KMS-11 (cell line): ENCODE results near the gene DLST.
"Not testable (repeated sequence)": the region's sequence is repeated elsewhere in the genome, so short reads cannot be mapped to it uniquely, and the experiment has no call there.

ENCODE experiments used
- H2AFZ ChIP-seq: fragments of 200-600 bp; sonication (generic); 2 replicates; pipeline ENCODE4 v1.6.1; 2016; ENCODE audit warnings: antibody characterized with exemption, mixed run types, low read depth
- H3K27ac ChIP-seq: fragments of 200-600 bp; sonication (generic); 2 replicates; pipeline ENCODE4 v1.6.1; 2016; ENCODE audit warnings: mild to moderate bottlenecking, mixed run types
- H3K27me3 ChIP-seq: fragments of 200-600 bp; sonication (generic); 2 replicates; pipeline ENCODE4 v1.6.1; 2017; ENCODE audit warnings: mild to moderate bottlenecking, low read depth, mixed run types, moderate library complexity; ENCODE audit not compliant: insufficient read depth
- H3K36me3 ChIP-seq: fragments of 200-600 bp; sonication (generic); 2 replicates; pipeline ENCODE4 v1.6.1; 2017; ENCODE audit warnings: mild to moderate bottlenecking, mixed run types; ENCODE audit not compliant: insufficient read depth
- H3K4me1 ChIP-seq: fragments of 200-600 bp; sonication (generic); 2 replicates; pipeline ENCODE4 v1.6.1; 2016; ENCODE audit warnings: mild to moderate bottlenecking, low read depth, mixed run types; ENCODE audit not compliant: poor library complexity, severe bottlenecking
- H3K4me2 ChIP-seq: fragments of 200-600 bp; sonication (generic); 2 replicates; pipeline ENCODE4 v1.7.0; 2016; ENCODE audit warnings: mild to moderate bottlenecking, mixed run types
- H3K4me3 ChIP-seq: fragments of 200-600 bp; sonication (generic); IDR thresholded peaks from 2 replicates; pipeline ENCODE4 v1.6.1; 2017; ENCODE audit warnings: low read depth, low read length, mixed read lengths; ENCODE audit not compliant: insufficient read depth
- H3K79me2 ChIP-seq: fragments of 200-600 bp; sonication (generic); 2 replicates; pipeline ENCODE4 v1.6.1; 2016; ENCODE audit warnings: low read depth, mixed run types; ENCODE audit not compliant: insufficient read depth
- H3K9ac ChIP-seq: fragments of 200-600 bp; sonication (generic); 2 replicates; pipeline ENCODE4 v1.6.1; 2016; ENCODE audit warnings: mild to moderate bottlenecking, mixed run types
- H4K20me1 ChIP-seq: fragments of 200-600 bp; sonication (generic); 2 replicates; pipeline ENCODE4 v1.6.1; 2016; ENCODE audit warnings: mild to moderate bottlenecking, mixed run types; ENCODE audit not compliant: insufficient read depth
- CTCF ChIP-seq: fragments of 200-600 bp; sonication (generic); conservative IDR thresholded peaks from 2 replicates; pipeline ENCODE4 v1.6.1; 2017; ENCODE audit warnings: low read depth, mild to moderate bottlenecking, antibody characterized with exemption, low read length, moderate library complexity, mixed read lengths

Gene DLST

GRCh38 chr14:74927225-74927624 lies 45.5 kb downstream of the DLST start:
- H3K36me3 ChIP-seq, result no peaks in the 10 kb centered on the region
- no peaks in the 10 kb centered on the region for H4K20me1 ChIP-seq
- no peak overlapping the region for H2AFZ ChIP-seq
- no peaks in the 10 kb centered on the region for H3K4me1 ChIP-seq
- no peak overlapping the region for H3K4me2 ChIP-seq
- H3K4me3 ChIP-seq, result no peak overlapping the region
- H3K9ac ChIP-seq, result no peak overlapping the region
- H3K27me3 ChIP-seq, result no peaks in the 10 kb centered on the region
- H3K27ac ChIP-seq, result no peak overlapping the region
- TF ChIP-seq CTCF, result no peak
- no peaks in the 10 kb centered on the region for H3K79me2 ChIP-seq

- Histone ChIP-seq H3K36me3 (no peaks in the 10 kb centered on the region), H3K9ac (no peak overlapping the region), H3K4me2 (no peak overlapping the region), H3K4me1 (no peaks in the 10 kb centered on the region), H3K79me2 (no peaks in the 10 kb centered on the region), H3K27me3 (no peaks in the 10 kb centered on the region), H4K20me1 (no peaks in the 10 kb centered on the region), H3K4me3 (no peak overlapping the region), H2AFZ (no peak overlapping the region), H3K27ac (no peak overlapping the region)
- TF ChIP-seq CTCF, result no peak
Observed at GRCh38 chr14:74929242-74929641, 47.5 kb downstream of the DLST start.

- H3K27me3 ChIP-seq, H3K27ac ChIP-seq, H2AFZ ChIP-seq, H3K9ac ChIP-seq, H3K36me3 ChIP-seq, H4K20me1 ChIP-seq, H3K4me1 ChIP-seq, H3K79me2 ChIP-seq, H3K4me3 ChIP-seq, H3K4me2 ChIP-seq: not testable (repeated sequence)
Observed at GRCh38 chr14:74931744-74932143, 50.0 kb downstream of the DLST start.

GRCh38 chr14:74932401-74932901 lies 50.7 kb downstream of the DLST start:
- no peak overlapping the region for H3K27ac ChIP-seq
- no peak overlapping the region for H3K4me3 ChIP-seq
- no peaks in the 10 kb centered on the region for H3K79me2 ChIP-seq
- no peak for TF ChIP-seq CTCF
- H3K36me3 ChIP-seq, result no peaks in the 10 kb centered on the region
- no peaks in the 10 kb centered on the region for H3K4me1 ChIP-seq
- H3K27me3 ChIP-seq, result no peaks in the 10 kb centered on the region
- no peak overlapping the region for H2AFZ ChIP-seq
- no peak overlapping the region for H3K9ac ChIP-seq
- H4K20me1 ChIP-seq, result no peaks in the 10 kb centered on the region
- H3K4me2 ChIP-seq, result no peak overlapping the region

GRCh38 chr14:74932936-74933335 lies 51.2 kb downstream of the DLST start:
- not testable (repeated sequence) for H2AFZ ChIP-seq, H3K4me2 ChIP-seq, H3K27ac ChIP-seq

More at GRCh38 chr14:74932936-74933335, 51.2 kb downstream of the DLST start:
- not testable (repeated sequence) for H3K4me1 ChIP-seq, H3K4me3 ChIP-seq, H3K79me2 ChIP-seq, H3K27me3 ChIP-seq, H4K20me1 ChIP-seq, H3K9ac ChIP-seq, H3K36me3 ChIP-seq
